HG03565 (cell line): ENCODE data around the gene LCN2.
"Not testable (repeated sequence)": the region's sequence is repeated elsewhere in the genome, so short reads cannot be mapped to it uniquely, and the experiment has no call there.

Experiments
- ATAC-seq: cut with Tn5 transposase; IDR thresholded peaks from one replicate; pipeline ENCODE4 v1.9.1; 2021; ENCODE audit warnings: mild to moderate bottlenecking, moderate library complexity; ENCODE audit not compliant: unreplicated experiment

The LCN2 gene

GRCh38 chr9:128163523-128164306 lies 14.5 kb downstream of the LCN2 start:
- no peak for ATAC-seq

- ATAC-seq, result no peak
These were observed 15.1 kb downstream of the LCN2 start for GRCh38 chr9:128164307-128164885.

- ATAC-seq, result no peak
These were observed 16.9 kb downstream of the LCN2 start for GRCh38 chr9:128166169-128166568.

- ATAC-seq, result no peak
These were observed 18.0 kb downstream of the LCN2 start for GRCh38 chr9:128167209-128167608.

GRCh38 chr9:128168731-128169308 lies 19.6 kb downstream of the LCN2 start:
- no peak for ATAC-seq

GRCh38 chr9:128169492-128169891 lies 20.2 kb downstream of the LCN2 start:
- ATAC-seq, result no peak

- ATAC-seq, result no peak
These were observed 20.7 kb downstream of the LCN2 start for GRCh38 chr9:128169925-128170324.

GRCh38 chr9:128174062-128174461 lies 24.8 kb downstream of the LCN2 start:
- no peak for ATAC-seq

- no peak for ATAC-seq
These were observed 25.9 kb downstream of the LCN2 start for GRCh38 chr9:128175102-128175563.

GRCh38 chr9:128175726-128176125 lies 26.5 kb downstream of the LCN2 start:
- ATAC-seq, result no peak

GRCh38 chr9:128178806-128179431 lies 29.7 kb downstream of the LCN2 start:
- no peak for ATAC-seq

GRCh38 chr9:128180001-128180400 lies 30.7 kb downstream of the LCN2 start:
- ATAC-seq, result no peak

- ATAC-seq, result no peak
These were observed 31.2 kb downstream of the LCN2 start for GRCh38 chr9:128180447-128180846.

- ATAC-seq, result not testable (repeated sequence)
These were observed 32.2 kb downstream of the LCN2 start for GRCh38 chr9:128181480-128181879.

GRCh38 chr9:128182893-128183588 lies 33.8 kb downstream of the LCN2 start:
- ATAC-seq, result no peak

GRCh38 chr9:128185979-128186965 lies 37.0 kb downstream of the LCN2 start:
- ATAC-seq, result no peak

GRCh38 chr9:128187361-128187760 lies 38.1 kb downstream of the LCN2 start:
- no peak for ATAC-seq

- no peak for ATAC-seq
These were observed 39.0 kb downstream of the LCN2 start for GRCh38 chr9:128188209-128188608.

GRCh38 chr9:128190013-128190412 lies 40.8 kb downstream of the LCN2 start:
- no peak for ATAC-seq
